A172 (cell line): ENCODE results near the gene FSCN2. TPM values are rescaled to one million over a fixed set of nuclear protein-coding genes. Genes with fewer than 3 reads are reported as not detected.
"Not testable (repeated sequence)": the region's sequence is repeated elsewhere in the genome, so short reads cannot be mapped to it uniquely, and the experiment has no call there.

Experiments used
- DNase-seq: peaks from one replicate; pipeline ENCODE4 v3.0.0-alpha.2; 2015; ENCODE audit warnings: low spot score
- total RNA-seq: library from RNA; depleted of rRNA; stranded (reverse); fragments of >200 nt; shearing (Covaris generic); gene quantifications from 2 replicates; pipeline ENCODE4 v1.2.3, GENCODE V29; 2014; rRNA removed

Gene FSCN2
- total RNA-seq, 1 experiment from 2014 or later = 0.81 TPM

DNA sequence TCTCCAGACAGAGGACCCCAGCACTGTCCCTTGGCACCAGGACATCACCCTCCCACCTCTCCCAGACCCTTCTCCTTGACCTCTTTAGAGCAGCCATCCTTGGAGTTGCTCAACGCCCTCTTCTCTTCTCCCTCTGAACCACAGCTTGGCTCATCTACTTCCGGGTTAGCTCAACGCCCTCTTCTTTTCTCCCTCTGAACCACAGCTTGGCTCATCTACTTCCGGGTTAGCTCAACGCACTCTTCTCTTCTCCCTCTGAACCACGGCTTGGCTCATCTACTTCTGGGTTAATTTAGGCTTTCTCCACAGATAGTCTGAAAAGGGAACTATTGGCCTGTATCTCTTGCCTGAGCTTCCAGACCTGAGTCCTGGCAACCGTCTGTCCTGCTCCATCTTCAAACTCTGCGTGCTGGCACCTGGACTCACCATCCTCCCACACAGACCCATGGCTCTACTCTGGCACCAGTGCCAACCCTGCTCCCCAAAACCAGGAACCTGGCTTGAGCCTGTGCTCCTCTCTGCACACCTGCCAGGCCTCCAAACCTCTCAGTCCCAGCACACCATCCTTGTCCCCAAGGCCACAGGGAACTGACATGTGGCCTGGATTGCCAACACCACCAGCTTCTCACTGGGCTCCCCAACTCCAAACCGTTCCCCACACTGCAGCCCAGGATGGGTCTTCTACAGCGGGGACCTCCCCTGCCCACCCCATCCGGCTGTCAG is 49.3 kb downstream of the FSCN2 start:
- DNase-seq = no peak

DNA sequence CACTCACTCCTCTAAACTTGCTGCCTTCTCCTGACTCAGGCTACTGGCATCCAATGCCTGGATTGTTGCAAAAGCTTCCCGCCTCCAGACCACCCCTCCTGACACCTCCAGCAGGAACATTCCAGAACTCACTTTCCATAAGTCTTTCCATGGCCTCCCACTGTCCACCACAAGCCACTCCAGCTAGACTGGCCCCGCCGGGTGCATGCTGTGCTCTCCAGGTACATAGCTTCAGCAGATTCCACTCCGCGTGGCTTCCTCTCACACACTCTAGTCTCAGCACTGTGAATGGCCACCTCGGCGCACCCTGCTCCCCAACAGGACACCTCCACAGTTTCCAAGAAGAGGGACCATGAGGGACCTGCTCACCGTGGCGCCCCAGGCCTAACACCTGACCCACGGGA is 49.9 kb downstream of the FSCN2 start:
- DNase-seq = no peak

DNA sequence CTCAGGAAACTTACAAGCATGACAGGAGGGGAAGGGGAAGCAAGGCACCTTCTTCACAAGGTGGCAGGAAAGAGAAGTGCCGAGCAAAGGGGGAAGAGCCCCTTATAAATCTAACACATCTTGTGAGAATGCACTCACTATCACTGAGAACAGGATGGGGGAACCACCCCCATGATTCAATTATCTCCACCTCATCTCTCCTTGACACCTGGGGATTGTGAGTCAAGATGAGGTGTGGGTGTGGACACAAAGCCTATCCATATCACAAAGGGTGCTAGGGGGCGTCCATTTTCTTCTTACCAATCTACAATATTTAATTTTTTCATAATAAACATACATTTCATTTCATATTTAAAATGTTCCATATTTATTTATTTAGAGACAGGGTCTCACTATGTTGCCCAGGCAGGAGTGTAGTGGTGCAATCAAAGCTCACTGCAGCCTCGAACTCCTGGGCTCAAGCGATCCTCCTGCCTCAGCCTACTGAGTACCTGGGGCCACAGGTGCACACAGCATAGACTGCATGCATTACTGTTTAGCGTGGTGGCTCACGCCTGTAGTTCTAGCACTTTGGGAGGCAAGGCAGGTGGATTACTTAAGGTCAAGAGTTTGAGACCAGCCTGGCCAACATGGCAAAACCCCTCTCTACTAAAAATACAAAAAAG is 50.5 kb downstream of the FSCN2 start:
- no peak for DNase-seq

DNA sequence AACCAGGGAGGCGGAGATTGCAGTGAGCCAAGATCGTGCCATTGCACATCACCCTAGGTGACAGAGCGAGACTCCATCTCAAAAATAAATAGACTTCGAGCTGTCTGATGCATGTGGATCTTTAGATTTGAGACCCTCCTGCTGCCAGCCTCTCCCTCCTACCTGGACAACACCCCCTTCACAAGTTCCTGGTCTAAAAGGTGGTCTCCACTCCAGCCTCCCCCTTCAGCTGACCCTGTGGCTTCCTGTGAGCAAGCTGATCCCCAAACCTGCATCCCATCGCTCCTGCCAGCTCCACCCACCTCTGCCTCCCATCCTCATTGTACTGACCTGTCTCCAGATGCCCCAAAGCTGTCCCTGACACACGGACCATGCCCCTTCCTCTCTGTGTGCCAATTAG is 51.1 kb downstream of the FSCN2 start:
- no peak for DNase-seq

DNA sequence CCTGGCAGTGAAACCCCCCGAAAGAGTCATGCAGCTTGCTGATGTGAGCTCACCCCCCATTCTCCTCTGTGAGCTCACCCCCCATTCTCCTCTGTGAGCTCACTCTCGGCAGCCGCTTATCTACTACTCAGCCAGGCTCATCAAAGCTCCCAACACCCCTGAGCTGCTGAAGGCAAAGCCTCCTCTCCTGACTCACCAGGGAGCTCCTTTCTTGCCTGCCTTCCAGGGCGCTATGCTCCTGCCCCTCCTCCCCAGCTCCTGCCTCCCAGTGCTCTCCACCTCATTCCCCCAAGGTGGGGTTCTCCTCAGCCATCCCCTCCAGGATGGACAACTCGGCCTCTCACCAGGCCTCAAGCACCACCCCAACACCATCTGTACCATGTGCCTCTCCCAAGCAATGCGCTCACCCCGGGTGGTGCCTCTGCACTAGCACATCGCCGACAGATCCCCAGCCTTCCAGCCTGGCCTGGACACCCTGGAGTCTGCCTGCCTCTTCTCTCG is 51.7 kb downstream of the FSCN2 start:
- DNase-seq = peak; percentile 78

DNA sequence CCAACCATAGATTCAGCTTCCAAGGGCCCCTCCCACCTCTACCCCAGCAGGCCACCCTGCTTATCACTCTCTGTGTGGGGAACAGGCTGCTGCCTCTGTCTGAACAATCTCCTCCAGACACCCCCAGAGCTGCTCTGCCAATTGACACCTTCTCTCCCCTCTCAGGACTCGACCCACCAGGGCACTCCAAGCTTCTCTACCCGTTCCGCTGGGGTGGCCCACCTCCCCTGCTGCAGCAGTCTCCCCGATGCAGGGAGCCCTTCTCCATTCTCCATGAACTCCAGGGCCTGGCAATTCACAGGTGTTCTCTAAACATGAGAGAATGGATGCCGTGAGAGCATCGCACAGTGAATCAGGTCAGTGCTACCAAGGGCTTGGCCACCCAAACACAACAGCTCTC is 52.3 kb downstream of the FSCN2 start:
- no peak for DNase-seq

DNA sequence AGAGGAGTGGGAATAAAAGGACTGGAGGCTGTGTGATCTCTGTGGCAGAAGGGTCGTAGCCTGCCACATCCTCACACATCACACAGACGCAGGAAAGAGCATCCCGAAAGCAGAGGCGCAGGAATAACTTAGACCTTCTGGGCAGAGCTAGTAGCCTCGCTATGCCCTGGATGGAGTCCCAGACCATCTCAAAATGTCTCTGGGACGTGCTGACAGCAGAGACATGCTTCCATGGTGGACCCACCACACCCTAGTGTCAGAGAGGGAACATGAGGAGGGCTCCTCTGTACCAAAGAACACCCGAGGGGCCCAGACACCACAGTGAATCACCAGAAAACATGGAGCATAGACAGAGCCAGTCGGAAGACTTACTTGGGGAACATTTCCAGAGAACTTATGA is 53.6 kb downstream of the FSCN2 start:
- DNase-seq = no peak

DNA sequence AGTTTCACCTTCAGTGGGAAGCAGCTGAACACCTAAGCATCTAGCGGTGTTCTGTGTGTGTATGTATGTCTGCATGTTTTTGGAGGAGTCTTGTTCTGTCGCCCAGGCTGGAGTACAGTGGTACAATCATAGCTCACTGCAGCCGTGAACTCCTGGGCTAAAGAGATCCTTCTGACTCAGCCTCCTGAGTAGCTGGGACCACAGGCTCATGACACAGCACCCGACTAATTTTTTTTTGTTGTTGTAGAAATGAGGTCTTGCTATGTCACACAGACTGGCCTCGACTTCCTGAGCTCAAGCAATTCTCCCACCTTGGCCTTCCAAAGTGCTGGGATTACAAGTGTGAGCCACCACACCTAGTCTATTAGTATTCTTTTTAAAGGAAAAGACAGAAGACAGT is 54.2 kb downstream of the FSCN2 start:
- peak; percentile 68 for DNase-seq

DNA sequence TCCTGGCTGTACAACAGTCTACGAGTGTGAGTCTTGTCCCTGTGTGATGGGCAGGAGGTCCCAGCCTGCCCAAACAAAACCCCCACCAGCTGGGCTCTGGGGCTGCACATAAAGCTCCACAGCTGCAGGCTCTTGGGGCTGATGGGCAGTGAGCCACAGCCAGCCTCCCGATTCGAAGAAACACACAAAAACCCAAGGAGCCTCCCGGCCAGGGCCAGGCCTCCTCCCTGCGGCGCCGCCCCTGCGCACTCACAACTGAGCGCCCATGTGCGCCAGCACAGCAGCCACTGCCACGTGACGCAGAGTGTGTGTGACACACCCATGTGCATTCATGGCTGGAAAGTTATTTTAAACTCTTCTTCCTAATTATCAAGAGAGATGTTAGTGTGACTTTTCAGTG is 54.6 kb downstream of the FSCN2 start:
- no peak for DNase-seq

DNA sequence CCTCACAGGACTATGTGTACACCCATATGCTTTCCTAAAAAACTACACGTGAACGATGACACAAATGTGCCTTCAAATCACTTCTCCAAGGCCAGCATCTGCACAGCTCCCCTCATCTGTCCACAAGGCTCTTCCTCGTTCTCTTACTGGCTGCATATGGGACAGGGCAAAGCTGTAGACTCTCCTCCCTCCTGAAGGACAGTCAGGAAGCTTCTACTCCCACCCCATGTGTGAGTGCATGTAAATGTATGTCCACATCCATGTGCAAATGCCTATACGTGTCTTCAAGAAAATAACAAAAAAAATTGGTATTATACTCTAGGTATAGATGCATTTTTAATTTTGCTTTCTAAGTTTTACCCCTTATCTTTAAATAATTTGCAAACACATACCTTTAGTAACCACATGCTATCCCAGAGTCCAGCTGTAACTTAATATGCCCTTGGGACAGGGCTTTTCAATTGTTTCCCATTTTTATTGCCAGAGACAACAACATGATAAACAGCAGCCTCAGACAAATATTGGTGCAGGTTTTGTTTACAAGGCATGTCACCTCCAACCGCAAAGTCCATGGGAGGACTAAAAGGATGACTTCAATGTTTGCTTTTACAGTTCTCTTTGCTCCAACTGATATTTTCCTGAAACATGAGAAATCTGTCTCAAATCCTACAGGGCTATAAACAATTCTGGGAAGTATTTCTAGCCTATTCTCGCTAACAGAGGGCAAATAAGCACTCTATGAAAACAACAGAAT is 55.6 kb downstream of the FSCN2 start:
- DNase-seq = no peak

DNA sequence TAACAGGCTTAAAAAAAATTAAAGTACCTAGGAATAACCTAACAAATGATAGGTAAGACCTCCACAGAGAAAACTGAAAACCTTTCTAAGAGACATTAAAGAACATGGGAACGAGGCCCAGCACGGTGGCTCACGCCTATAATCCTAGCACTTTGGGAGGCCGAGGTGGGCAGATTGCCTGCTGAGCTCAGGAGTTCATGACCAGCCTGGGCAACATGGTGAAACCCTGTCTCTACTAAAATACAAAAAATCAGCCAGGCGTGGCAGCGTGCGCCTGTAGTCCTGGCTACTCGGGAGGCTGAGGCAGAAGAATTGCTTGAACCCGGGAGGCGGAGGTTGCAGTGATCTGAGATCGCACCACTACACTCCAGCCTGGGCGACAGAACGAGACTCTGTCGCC is 56.6 kb downstream of the FSCN2 start:
- DNase-seq = not testable (repeated sequence)

DNA sequence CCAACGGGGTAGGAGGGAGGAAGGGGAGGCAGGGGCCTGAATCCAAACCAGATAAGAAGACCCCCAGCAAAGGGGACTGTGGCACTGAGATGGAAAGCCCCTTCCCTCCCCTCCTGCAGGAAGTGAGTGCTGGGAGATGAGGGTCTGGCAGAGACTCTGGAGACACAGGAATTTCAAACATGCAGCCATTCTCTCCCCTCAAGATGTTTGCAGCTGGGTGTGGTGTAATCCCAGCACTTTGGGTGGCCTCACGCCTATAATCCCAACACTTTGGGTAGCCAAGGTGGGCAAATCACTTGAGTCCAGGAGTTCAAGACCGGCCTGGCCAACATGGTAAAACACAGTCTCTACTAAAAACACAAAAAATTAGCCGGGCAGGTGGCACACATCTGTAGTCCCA is 57.9 kb downstream of the FSCN2 start:
- no peak for DNase-seq

Other genes starting within 250 kb of the FSCN2 start
- 57.8 and 71.5 TPM in 2 replicates for gene SLC38A10, start 233.1 kb upstream of the FSCN2 start, total RNA-seq
- 0.95 and 2.0 TPM in 2 replicates for gene BAHCC1, start 132.9 kb upstream of the FSCN2 start, total RNA-seq
- 5,134 and 6,456 TPM in 2 replicates for gene ACTG1, start 15.6 kb upstream of the FSCN2 start, total RNA-seq
- 29.7 and 39.9 TPM in 2 replicates for gene FAAP100, start 24.0 kb downstream of the FSCN2 start, total RNA-seq
- gene NPLOC4, start 108.7 kb downstream of the FSCN2 start, total RNA-seq = 89.3 and 93.9 TPM in 2 replicates
- 5.7 and 6.8 TPM in 2 replicates for gene TSPAN10, start 108.8 kb downstream of the FSCN2 start, total RNA-seq
- 1.1 and 2.0 TPM in 2 replicates for gene PDE6G, start 128.2 kb downstream of the FSCN2 start, total RNA-seq
- 42.0 and 58.8 TPM in 2 replicates for gene OXLD1, start 138.2 kb downstream of the FSCN2 start, total RNA-seq
- gene CCDC137, start 138.4 kb downstream of the FSCN2 start, total RNA-seq = 18.5 and 21.7 TPM in 2 replicates
- gene ARL16, start 155.4 kb downstream of the FSCN2 start, total RNA-seq = 41.0 and 45.6 TPM in 2 replicates
- gene HGS, start 155.6 kb downstream of the FSCN2 start, total RNA-seq = 144 and 199 TPM in 2 replicates
- 32.3 and 37.0 TPM in 2 replicates for gene MRPL12, start 175.0 kb downstream of the FSCN2 start, total RNA-seq
- 81.5 and 101 TPM in 2 replicates for gene SLC25A10, start 183.9 kb downstream of the FSCN2 start, total RNA-seq